ENCODE data around the gene PRKCB.

The PRKCB gene

DNA sequence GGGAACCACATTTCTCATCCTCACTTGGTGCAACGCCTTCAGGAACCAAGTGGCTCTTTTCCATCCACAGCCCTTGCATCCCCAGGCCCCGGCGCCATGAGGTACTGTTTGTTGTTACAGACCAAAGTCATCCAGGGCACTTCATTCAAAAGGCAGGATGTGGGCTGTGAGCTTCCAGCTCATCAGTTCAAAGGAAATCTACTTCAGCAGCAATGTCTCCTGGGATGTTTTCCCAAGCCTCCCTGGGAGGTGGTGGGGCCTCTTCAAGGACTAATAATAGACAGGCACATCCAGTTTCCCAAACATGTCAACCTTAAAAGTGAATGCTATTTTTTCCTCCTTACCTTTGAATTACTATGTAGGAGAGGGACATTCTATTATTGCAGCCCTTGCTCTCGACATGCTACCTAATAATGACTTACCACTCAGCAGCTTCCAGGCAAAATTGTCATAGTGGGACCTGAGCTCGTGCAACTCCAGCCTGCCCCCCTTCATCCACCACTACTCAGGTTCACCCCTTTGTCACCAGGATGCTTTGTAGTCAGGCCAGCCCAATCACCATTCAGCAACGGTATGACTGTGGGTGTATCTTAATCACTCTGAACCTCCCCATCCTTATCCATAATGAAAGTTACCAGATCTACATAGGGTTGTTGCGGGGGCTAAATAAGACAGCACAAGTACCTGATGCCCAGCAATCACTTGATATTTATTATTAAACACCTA lies 1.7 kb upstream of the PRKCB start:
- TF ChIP-seq, protein P1, sequence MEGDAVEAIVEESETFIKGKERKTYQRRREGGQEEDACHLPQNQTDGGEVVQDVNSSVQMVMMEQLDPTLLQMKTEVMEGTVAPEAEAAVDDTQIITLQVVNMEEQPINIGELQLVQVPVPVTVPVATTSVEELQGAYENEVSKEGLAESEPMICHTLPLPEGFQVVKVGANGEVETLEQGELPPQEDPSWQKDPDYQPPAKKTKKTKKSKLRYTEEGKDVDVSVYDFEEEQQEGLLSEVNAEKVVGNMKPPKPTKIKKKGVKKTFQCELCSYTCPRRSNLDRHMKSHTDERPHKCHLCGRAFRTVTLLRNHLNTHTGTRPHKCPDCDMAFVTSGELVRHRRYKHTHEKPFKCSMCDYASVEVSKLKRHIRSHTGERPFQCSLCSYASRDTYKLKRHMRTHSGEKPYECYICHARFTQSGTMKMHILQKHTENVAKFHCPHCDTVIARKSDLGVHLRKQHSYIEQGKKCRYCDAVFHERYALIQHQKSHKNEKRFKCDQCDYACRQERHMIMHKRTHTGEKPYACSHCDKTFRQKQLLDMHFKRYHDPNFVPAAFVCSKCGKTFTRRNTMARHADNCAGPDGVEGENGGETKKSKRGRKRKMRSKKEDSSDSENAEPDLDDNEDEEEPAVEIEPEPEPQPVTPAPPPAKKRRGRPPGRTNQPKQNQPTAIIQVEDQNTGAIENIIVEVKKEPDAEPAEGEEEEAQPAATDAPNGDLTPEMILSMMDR (IDR thresholded peaks at IDR 0.05; ENCODE audit: insufficient read depth, low read depth, low read length, missing control alignments): no peak
- H3K4me3 ChIP-seq (ENCODE audit: low read depth, low read length): no peak overlapping the region
- no peak for DNase-seq (ENCODE audit: low read depth)

DNA sequence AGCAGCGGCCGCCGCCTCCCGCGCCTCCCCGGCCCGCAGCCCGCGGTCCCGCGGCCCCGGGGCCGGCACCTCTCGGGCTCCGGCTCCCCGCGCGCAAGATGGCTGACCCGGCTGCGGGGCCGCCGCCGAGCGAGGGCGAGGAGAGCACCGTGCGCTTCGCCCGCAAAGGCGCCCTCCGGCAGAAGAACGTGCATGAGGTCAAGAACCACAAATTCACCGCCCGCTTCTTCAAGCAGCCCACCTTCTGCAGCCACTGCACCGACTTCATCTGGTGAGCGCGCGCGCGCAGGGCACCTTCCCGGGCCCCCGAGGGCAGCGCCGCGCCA lies 258 bp downstream of the PRKCB start:
- peak overlapping the region; percentile 81 for H3K4me3 ChIP-seq (ENCODE audit: low read depth, low read length)
- no peak for DNase-seq (ENCODE audit: low read depth)

DNA sequence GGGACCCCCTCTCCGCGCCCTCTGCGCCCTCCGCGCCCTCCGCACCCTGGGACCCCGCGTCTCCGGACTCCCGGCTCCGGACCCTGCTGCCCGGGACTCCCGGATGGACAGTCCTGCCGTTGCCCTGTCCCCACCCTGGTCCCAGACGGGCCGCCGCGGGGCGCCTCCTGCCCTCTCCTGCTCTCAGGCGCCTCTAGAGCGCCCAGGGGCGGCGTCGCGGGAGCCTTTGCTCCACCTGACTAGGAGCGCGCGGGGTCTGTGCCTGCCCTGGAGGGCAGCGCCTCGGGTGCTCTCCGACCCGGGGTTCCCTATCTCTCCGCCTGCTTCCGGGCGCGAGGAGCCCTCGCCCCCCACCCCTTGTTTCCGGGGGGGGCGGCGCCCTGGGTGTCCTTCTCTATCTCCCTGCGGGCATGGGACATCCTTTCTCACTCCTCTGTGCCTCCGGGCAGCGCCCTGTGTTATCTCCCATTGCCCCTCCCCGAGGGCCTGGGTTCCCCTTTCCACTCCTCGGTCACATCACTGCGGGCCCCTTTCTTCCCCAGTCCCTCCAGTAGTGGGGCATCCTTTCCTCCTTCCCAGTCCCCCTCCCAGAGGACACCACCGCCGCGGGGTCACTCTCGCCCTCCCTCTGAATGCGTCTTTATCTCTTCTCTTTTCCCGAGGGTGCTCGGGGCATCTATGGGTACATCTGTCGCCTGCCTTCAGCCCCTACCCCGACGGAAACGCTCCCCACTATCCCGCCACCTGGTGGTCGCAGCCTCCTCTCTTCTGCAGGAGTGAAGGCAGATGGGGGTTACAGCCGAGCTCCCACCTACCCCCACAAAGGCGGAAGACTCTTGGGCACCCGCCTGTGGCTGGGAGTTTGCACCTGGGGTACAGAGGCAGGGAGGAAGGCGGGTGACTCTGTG lies 875 bp downstream of the PRKCB start:
- TF ChIP-seq, protein P1 (IDR thresholded peaks at IDR 0.05; ENCODE audit: insufficient read depth, low read depth, low read length, missing control alignments): peak; percentile 61
- DNase-seq (ENCODE audit: low read depth): peak; percentile 65
- H3K4me3 ChIP-seq (ENCODE audit: low read depth, low read length): peak overlapping the region; percentile 81

More for the DNA sequence above, 258 bp downstream of the PRKCB start:
- TF ChIP-seq, protein P1 (IDR thresholded peaks at IDR 0.05; ENCODE audit: insufficient read depth, low read depth, low read length, missing control alignments): no peak

DNA sequence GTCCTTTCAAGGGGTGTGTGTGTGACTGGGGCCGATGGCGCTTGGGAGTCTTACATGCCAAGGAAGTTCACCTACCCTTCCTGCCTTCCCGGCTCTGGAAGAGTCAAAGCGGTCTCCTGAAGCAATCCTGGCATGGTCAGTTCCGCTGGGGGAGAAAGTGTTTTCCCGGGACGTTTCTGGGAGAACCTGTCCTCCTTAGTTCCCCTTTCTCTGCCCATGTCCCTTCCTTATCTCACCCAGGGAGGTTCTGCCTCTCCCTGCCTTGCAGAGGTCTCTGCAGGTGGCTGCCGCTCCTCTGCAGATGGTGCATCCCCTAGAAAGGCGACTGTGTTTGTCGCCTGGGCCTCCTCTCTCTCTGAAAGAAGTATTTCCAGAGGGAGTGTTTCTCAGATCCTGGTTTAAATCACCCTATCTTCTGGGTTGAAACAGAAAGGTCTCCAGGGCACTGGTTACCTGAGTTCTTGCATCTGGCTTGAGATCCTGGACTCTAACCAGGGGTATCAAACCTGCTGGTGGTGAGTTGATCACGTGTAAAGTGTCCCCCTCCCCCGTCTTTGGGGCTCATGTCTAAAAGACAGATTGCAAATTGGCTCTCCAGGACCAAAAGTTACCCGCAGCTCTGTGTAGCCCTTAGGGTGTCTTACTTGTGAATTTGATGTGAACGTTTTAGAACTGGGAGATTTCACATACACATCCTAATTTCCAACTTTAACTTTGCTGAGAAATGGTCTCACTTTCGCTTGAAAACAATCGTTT lies 1.9 kb downstream of the PRKCB start:
- H3K4me3 ChIP-seq (ENCODE audit: low read depth, low read length): peak overlapping the region; percentile 81
- DNase-seq (ENCODE audit: low read depth): peak; percentile 42
- TF ChIP-seq, protein P1 (IDR thresholded peaks at IDR 0.05; ENCODE audit: insufficient read depth, low read depth, low read length, missing control alignments): no peak

DNA sequence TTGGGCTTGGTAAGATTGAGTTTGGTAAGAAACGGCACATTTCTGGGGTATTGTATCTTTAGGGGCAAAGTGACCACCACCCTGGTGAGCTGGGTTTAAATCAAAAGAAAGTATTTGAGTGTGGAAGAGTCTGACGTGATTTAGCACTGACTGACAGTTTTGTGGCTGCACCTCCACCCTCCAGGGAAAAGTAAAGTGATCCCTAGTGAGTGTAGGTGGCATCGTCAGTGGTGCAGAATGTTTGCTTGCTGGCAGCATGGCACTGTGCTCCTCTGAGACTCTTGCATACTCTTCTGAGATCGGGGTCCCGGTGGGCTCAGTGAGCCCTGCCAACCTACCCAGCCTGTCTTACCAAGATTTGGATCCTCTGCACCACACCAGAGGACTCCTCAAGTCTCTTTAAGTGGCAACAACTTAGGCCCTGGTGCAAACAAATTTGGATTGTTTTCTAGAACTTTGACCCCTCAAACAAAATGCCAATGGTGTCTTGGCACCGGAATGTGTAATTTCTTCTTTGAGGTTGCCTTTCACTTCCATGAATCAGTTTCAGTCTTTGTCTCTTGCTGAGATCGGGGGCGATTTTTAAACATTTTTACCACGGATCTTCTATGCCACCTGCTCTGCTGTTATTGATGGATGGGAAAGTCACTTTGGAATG lies 2.8 kb downstream of the PRKCB start:
- H3K4me3 ChIP-seq (ENCODE audit: low read depth, low read length): peak overlapping the region; percentile 81
- TF ChIP-seq, protein P1 (IDR thresholded peaks at IDR 0.05; ENCODE audit: insufficient read depth, low read depth, low read length, missing control alignments): no peak
- no peak for DNase-seq (ENCODE audit: low read depth)

DNA sequence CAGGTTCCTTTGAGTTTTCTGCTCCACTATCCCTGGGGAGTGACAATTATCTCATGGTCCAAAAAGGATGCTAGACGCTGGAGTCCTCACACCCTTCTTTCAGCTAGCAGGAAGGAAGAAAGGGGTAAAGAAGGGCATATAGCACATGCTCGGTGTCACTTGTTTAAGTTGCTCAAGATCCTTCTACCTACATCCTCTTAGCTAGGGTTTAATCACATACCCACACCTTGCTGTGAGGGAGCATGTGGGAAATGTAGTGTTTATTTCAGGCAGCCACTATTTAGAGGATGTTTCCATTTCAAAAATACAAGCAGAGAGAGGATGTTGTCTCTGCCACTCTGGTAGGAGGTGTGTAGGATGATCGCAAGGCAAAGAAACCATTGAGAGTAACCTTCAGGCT lies 4.5 kb downstream of the PRKCB start:
- DNase-seq (ENCODE audit: low read depth): peak; percentile 62
- TF ChIP-seq, protein P1 (IDR thresholded peaks at IDR 0.05; ENCODE audit: insufficient read depth, low read depth, low read length, missing control alignments): no peak
- H3K4me3 ChIP-seq (ENCODE audit: low read depth, low read length): peak overlapping the region; percentile 20; the same call in 1 of the 2 replicates
